HG02763 (cell line): ENCODE data around the gene SLC30A1.
"Not testable (repeated sequence)": the region's sequence is repeated elsewhere in the genome, so short reads cannot be mapped to it uniquely, and the experiment has no call there.

Experiments used
- ATAC-seq: cut with Tn5 transposase; IDR thresholded peaks from one replicate; pipeline ENCODE4 v1.9.1; 2021; ENCODE audit warnings: mild to moderate bottlenecking, moderate library complexity; ENCODE audit not compliant: unreplicated experiment

The SLC30A1 gene

GRCh38 chr1:211578640-211579439, at the start of gene SLC30A1:
SLC30A1 (minus strand) TSS chr1:211579161; CDS start chr1:211578612, 549 bp downstream.
- ATAC-seq, result peak; percentile 89

- no peak for ATAC-seq
Measured at GRCh38 chr1:211628417-211628816, 49.5 kb upstream of the SLC30A1 start.

- ATAC-seq, result no peak
Measured at GRCh38 chr1:211627259-211627658, 48.3 kb upstream of the SLC30A1 start.

- not testable (repeated sequence) for ATAC-seq
Measured at GRCh38 chr1:211625866-211626265, 46.9 kb upstream of the SLC30A1 start.

- no peak for ATAC-seq
Measured at GRCh38 chr1:211625040-211625439, 46.1 kb upstream of the SLC30A1 start.

- ATAC-seq, result no peak
Measured at GRCh38 chr1:211623515-211623914, 44.6 kb upstream of the SLC30A1 start.

- no peak for ATAC-seq
Measured at GRCh38 chr1:211621447-211622198, 42.7 kb upstream of the SLC30A1 start.

GRCh38 chr1:211620097-211620496, 41.1 kb upstream of the SLC30A1 start:
- no peak for ATAC-seq

GRCh38 chr1:211619033-211619996, 40.4 kb upstream of the SLC30A1 start:
- no peak for ATAC-seq

- no peak for ATAC-seq
Measured at GRCh38 chr1:211616965-211617297, 38.0 kb upstream of the SLC30A1 start.

- no peak for ATAC-seq
Measured at GRCh38 chr1:211616231-211616964, 37.4 kb upstream of the SLC30A1 start.

GRCh38 chr1:211614615-211615014, 35.7 kb upstream of the SLC30A1 start:
- ATAC-seq, result no peak

- no peak for ATAC-seq
Measured at GRCh38 chr1:211613951-211614350, 35.0 kb upstream of the SLC30A1 start.

GRCh38 chr1:211613108-211613947, 34.4 kb upstream of the SLC30A1 start:
- ATAC-seq, result no peak

GRCh38 chr1:211612786-211613107, 33.8 kb upstream of the SLC30A1 start:
- no peak for ATAC-seq

- no peak for ATAC-seq
Measured at GRCh38 chr1:211611818-211612217, 32.9 kb upstream of the SLC30A1 start.

- no peak for ATAC-seq
Measured at GRCh38 chr1:211610779-211611556, 32.0 kb upstream of the SLC30A1 start.

- ATAC-seq, result no peak
Measured at GRCh38 chr1:211609120-211610024, 30.4 kb upstream of the SLC30A1 start.
